CD4-positive, alpha-beta T cell (primary cell): ENCODE results near the gene GULP1. TPM values are rescaled to one million over a fixed set of nuclear protein-coding genes. Genes with fewer than 3 reads are reported as not detected.

Experiments
- ATAC-seq: fragments of 200-7000 bp; cut with Tn5 transposase; one replicate; pipeline ENCODE4 v1.10.0; 2022; ENCODE audit warnings: mild to moderate bottlenecking; ENCODE audit not compliant: poor library complexity
- CTCF ChIA-PET: fragments of 350-600 bp; sonication (Branson Sonifier 250); formaldehyde crosslinking; loops from one replicate; lab custom pipeline; 2021; ENCODE audit warnings: antibody characterized with exemption, inconsistent platforms; lab: Charles Lee
- POLR2A ChIA-PET: fragments of 350-600 bp; sonication (Branson Sonifier 250); formaldehyde crosslinking; loops from one replicate; lab custom pipeline; 2021; ENCODE audit warnings: antibody characterized with exemption, inconsistent platforms; lab: Charles Lee
- DNase-seq, 14 experiments: peaks; one replicate each; pipeline ENCODE4 v3.0.0-alpha.2; 2013 to 2020; ENCODE audit warnings: mixed read lengths in 2 of 14
- H3K27ac ChIP-seq, 2 donors: one replicate each; pipeline versions ENCODE4 v1.5.1 to v1.7.0; 2013; ENCODE audit warnings: low read length in 2 of 2, low read depth in 1 of 2, mild to moderate bottlenecking in 1 of 2
- H3K27me3 ChIP-seq, 2 experiments: 1 replicate in 1 of 2; 2 replicates in 1 of 2; pipeline versions ENCODE4 v1.6.1 to v1.7.0; 2013; ENCODE audit warnings: low read length in 2 of 2, control low read depth in 1 of 2, mild to moderate bottlenecking in 1 of 2, moderate library complexity in 1 of 2; ENCODE audit not compliant: insufficient read depth in 2 of 2, control insufficient read depth in 1 of 2
- H3K36me3 ChIP-seq: one replicate; pipeline ENCODE4 v1.6.1; 2013; ENCODE audit warnings: low read length, control low read depth; ENCODE audit not compliant: insufficient read depth
- H3K4me1 ChIP-seq: one replicate; pipeline ENCODE4 v1.6.1; 2013; ENCODE audit warnings: low read length, control low read depth; ENCODE audit not compliant: insufficient read depth
- H3K4me3 ChIP-seq: one replicate; pipeline ENCODE4 v1.5.1; 2013; ENCODE audit warnings: mild to moderate bottlenecking, low read length, moderate library complexity
- H3K9me3 ChIP-seq, 2 experiments: 1 replicate in 1 of 2; 2 replicates in 1 of 2; pipeline versions ENCODE4 v1.6.1 to v1.7.0; 2013; ENCODE audit warnings: low read length in 2 of 2, mild to moderate bottlenecking in 2 of 2, control low read depth in 1 of 2, moderate library complexity in 1 of 2; ENCODE audit not compliant: control insufficient read depth in 1 of 2, insufficient read depth in 1 of 2
- H3K27ac Mint-ChIP-seq: one replicate; pipeline ENCODE4 v1.8.0; 2020; ENCODE audit warnings: mixed read lengths
- H3K27me3 Mint-ChIP-seq: one replicate; pipeline ENCODE4 v1.8.0; 2021; ENCODE audit warnings: mixed read lengths
- H3K36me3 Mint-ChIP-seq: one replicate; pipeline ENCODE4 v1.8.0; 2021; ENCODE audit warnings: low read depth, mixed read lengths
- H3K4me1 Mint-ChIP-seq: one replicate; pipeline ENCODE4 v1.8.0; 2021; ENCODE audit warnings: low read depth, mixed read lengths
- H3K4me3 Mint-ChIP-seq: one replicate; pipeline ENCODE4 v1.8.0; 2020; ENCODE audit warnings: mild to moderate bottlenecking, mixed read lengths
- H3K9me3 Mint-ChIP-seq: one replicate; pipeline ENCODE4 v1.8.0; 2020; ENCODE audit warnings: mixed read lengths
- CTCF ChIP-seq: fragments of 200-600 bp; IDR thresholded peaks from one replicate; pipeline ENCODE4 v1.8.0; 2022; ENCODE audit warnings: antibody characterized with exemption, mild to moderate bottlenecking
- intact Hi-C, 2 experiments: fragments of 100-400 bp; cut with DNase I in 1 of 2; cut with micrococcal nuclease in 1 of 2; formaldehyde crosslinking; loops; one replicate each; pipeline versions ENCODE4 v1.15.1 to v1.9.0; 2023 to 2025; cut with DNase I, micrococcal nuclease
- total RNA-seq, 174 experiments: library from RNA in 2 of 174; stranded (reverse) in 2 of 174; gene quantifications; one replicate each; pipeline ENCODE4 v1.2.3 and lab custom pipeline; 2021 to 2026

Gene GULP1
- total RNA-seq, 2 experiments from 2014 or later: not detected

- intact Hi-C loops: no loop called here
- ATAC-seq: no peak
These were observed 204.3 kb downstream of the GULP1 start for GRCh38 chr2:188495969-188496431.

GRCh38 chr2:188497726-188498125 lies 206.1 kb downstream of the GULP1 start:
- H3K4me1 Mint-ChIP-seq: no peaks in the 10 kb centered on the region
- H3K9me3 Mint-ChIP-seq: no peaks in the 10 kb centered on the region
- intact Hi-C loops: no loop called here
- H3K36me3 Mint-ChIP-seq: no peaks in the 10 kb centered on the region
- Histone ChIP-seq H3K4me3 (no peak overlapping the region), H3K27ac (no peak overlapping the region), H3K27me3 (no peaks in the 10 kb centered on the region), H3K9me3 (no peaks in the 10 kb centered on the region), H3K4me1 (no peaks in the 10 kb centered on the region), H3K36me3 (no peaks in the 10 kb centered on the region)
- peaks cover 2% of the 10 kb centered on the region for H3K27me3 Mint-ChIP-seq
- ATAC-seq (no peak), DNase-seq (no peak)
- no peak overlapping the region for H3K27ac Mint-ChIP-seq
- ChIA-PET POLR2A (no interaction called here), CTCF (no interaction called here)
- H3K4me3 Mint-ChIP-seq: no peak overlapping the region
- TF ChIP-seq CTCF: no peak

More at GRCh38 chr2:188495969-188496431, 204.3 kb downstream of the GULP1 start:
- no peak for TF ChIP-seq CTCF
- no peaks in the 10 kb centered on the region for H3K4me1 Mint-ChIP-seq
- H3K36me3 Mint-ChIP-seq: no peaks in the 10 kb centered on the region
- no peaks in the 10 kb centered on the region for H3K9me3 Mint-ChIP-seq
- CTCF ChIA-PET: no interaction called here
- POLR2A ChIA-PET: no interaction called here
- Histone ChIP-seq H3K27ac (no peak overlapping the region), H3K36me3 (no peaks in the 10 kb centered on the region), H3K4me1 (no peaks in the 10 kb centered on the region), H3K9me3 (no peaks in the 10 kb centered on the region), H3K4me3 (no peak overlapping the region), H3K27me3 (no peaks in the 10 kb centered on the region)
- DNase-seq: no peak
- H3K4me3 Mint-ChIP-seq: no peak overlapping the region
- no peaks in the 10 kb centered on the region for H3K27me3 Mint-ChIP-seq
- H3K27ac Mint-ChIP-seq: no peak overlapping the region

- Mint-ChIP-seq H3K4me1 (no peaks in the 10 kb centered on the region), H3K4me3 (no peak overlapping the region), H3K36me3 (no peaks in the 10 kb centered on the region), H3K9me3 (no peaks in the 10 kb centered on the region), H3K27ac (no peak overlapping the region), H3K27me3 (peaks cover 10% of the 10 kb centered on the region)
- no peak overlapping the region for H3K4me3 ChIP-seq
- no peak overlapping the region for H3K27ac ChIP-seq
- no peaks in the 10 kb centered on the region for H3K27me3 ChIP-seq
- ATAC-seq: no peak
- H3K9me3 ChIP-seq: no peaks in the 10 kb centered on the region
- DNase-seq: no peak
- no peaks in the 10 kb centered on the region for H3K36me3 ChIP-seq
- no peak for TF ChIP-seq CTCF
- ChIA-PET POLR2A (no interaction called here), CTCF (no interaction called here)
- intact Hi-C loops: no loop called here
- no peaks in the 10 kb centered on the region for H3K4me1 ChIP-seq
These were observed 212.3 kb downstream of the GULP1 start for GRCh38 chr2:188503975-188504374.
